Right kidney (tissue), 1 donor: ENCODE data around the gene SLC26A1.

Experiments used
- DNase-seq: peaks from one replicate; pipeline ENCODE4 v3.0.0-alpha.2; 2016

SLC26A1 gene

DNA sequence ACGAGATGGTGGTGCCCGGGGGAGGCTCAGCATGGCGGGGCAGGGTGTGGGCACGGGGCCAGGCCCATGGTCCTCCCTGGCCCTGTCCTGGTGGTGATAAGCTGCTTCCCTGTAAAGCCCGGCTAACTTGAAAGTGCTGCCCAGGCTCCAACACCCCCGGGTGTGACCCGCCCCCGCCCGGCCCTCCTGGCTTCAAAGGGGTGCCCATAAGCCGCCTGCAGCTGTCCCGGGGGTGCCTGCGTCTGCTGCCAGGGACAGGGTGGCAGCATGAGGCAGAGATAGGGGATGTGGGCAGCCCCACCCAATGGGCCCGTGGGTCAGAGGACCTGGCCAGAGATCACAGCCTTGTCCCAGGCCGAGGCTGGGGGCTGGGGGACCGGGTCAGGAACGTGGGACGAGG is 36.3 kb upstream of the SLC26A1 start:
- DNase-seq: no peak

- DNase-seq: no peak
Measured at GRCh38 chr4:1028574-1029220, 35.5 kb upstream of the SLC26A1 start.

- no peak for DNase-seq
Measured at GRCh38 chr4:1027915-1028238, 34.7 kb upstream of the SLC26A1 start.

- DNase-seq: no peak
Measured at GRCh38 chr4:1027219-1027914, 34.2 kb upstream of the SLC26A1 start.

DNA sequence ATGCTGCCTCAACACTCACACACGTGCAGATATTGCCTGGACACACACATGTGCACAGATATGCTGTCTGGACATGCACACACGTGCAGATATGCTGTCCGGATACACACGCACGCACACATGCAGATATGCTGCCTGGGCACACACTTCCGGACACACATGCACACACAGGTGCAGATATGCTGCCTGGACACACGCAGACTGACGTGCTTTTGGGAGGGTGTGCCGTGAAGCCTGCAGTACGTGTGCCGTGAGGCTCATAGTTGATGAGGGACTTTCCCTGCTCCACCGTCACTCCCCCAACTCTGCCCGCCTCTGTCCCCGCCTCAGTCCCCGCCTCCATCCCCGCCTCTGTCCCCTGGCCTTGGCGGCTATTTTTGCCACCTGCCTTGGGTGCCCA is 32.9 kb upstream of the SLC26A1 start:
- no peak for DNase-seq

DNA sequence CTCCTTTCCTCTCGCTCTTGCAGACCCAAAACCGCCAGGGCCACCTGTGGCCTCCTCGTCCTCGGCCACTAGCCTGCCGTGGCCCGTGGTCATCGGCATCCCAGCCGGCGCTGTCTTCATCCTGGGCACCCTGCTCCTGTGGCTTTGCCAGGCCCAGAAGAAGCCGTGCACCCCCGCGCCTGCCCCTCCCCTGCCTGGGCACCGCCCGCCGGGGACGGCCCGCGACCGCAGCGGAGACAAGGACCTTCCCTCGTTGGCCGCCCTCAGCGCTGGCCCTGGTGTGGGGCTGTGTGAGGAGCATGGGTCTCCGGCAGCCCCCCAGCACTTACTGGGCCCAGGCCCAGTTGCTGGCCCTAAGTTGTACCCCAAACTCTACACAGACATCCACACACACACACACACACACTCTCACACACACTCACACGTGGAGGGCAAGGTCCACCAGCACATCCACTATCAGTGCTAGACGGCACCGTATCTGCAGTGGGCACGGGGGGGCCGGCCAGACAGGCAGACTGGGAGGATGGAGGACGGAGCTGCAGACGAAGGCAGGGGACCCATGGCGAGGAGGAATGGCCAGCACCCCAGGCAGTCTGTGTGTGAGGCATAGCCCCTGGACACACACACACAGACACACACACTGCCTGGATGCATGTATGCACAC is 31.8 kb upstream of the SLC26A1 start:
- DNase-seq: no peak

DNA sequence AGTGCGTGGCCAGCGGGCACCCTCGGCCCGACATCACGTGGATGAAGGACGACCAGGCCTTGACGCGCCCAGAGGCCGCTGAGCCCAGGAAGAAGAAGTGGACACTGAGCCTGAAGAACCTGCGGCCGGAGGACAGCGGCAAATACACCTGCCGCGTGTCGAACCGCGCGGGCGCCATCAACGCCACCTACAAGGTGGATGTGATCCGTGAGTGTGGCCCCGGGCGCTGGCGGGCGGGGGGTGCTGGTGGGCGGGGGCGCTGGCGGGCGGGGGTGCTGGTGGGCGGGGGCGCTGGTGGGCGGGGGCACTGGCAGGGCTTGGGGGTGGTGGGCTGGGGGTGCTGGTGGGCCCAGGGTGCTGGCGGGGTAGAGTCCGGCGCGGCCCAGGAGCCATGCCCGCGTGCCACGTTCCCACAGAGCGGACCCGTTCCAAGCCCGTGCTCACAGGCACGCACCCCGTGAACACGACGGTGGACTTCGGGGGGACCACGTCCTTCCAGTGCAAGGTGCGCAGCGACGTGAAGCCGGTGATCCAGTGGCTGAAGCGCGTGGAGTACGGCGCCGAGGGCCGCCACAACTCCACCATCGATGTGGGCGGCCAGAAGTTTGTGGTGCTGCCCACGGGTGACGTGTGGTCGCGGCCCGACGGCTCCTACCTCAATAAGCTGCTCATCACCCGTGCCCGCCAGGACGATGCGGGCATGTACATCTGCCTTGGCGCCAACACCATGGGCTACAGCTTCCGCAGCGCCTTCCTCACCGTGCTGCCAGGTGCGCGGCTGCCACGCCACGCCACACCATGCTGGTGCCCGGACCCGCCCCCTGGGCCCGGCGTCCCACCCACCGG is 30.9 kb upstream of the SLC26A1 start:
- no peak for DNase-seq

DNA sequence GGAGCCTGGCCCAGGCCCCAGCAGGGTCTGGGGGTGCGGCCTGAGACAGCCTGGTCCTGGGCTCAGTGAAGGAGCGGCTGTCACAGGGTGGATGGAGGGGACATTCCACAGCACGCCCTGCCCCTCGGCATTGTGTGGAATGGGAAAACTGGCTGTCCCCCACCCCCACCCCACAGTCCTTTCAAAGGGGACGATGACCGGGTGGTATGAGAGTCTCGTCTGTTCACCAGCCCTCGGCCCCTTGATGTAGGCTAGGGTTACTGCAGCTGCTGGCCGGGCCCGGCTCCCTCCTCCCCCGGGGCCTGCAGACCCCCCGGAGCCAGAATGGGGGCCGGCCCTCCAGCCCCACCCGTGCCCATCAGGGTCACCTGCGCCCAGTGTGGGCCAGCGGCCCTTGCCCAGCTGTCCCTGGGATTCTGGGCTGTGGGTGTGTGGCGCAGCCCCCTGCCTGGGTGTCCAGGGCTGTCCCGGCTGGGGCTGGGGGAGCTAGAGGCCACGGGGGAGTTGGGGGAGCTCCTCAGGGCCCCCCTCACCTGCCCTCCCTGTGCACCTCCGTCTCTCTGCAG is 30.0 kb upstream of the SLC26A1 start:
- no peak for DNase-seq

- DNase-seq: no peak
Measured at GRCh38 chr4:1022739-1023066, 29.5 kb upstream of the SLC26A1 start.

GRCh38 chr4:1022051-1022738 is 29.0 kb upstream of the SLC26A1 start:
- DNase-seq: no peak

- DNase-seq: no peak
Measured at GRCh38 chr4:1021386-1022050, 28.3 kb upstream of the SLC26A1 start.

GRCh38 chr4:1019729-1020470 is 26.7 kb upstream of the SLC26A1 start:
- DNase-seq: no peak

DNA sequence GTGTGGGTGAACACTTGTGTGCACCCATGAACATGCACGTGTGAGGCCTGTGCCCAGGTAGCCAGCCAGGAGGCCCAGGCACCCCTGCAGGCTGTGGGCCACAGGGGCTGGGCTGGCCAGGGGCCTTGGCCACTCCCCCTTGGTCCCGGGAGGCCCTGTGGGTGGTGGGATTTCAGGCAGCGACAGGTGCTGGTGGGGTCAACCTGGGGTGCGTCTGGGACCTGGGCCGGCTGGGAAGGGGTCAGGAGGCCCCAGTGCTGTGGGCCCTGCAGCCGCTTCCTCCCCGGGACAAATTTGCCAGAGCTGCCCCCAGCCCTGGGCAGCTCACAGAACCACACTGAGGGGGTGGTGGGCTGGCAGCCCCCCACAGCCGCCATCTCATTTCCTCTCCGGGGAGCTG is 26.1 kb upstream of the SLC26A1 start:
- DNase-seq: no peak

- no peak for DNase-seq
Measured at GRCh38 chr4:1018147-1019020, 25.2 kb upstream of the SLC26A1 start.

GRCh38 chr4:1017706-1018105 is 24.5 kb upstream of the SLC26A1 start:
- no peak for DNase-seq

GRCh38 chr4:1017211-1017610 is 24.0 kb upstream of the SLC26A1 start:
- DNase-seq: no peak

- DNase-seq: no peak
Measured at GRCh38 chr4:1015746-1016145, 22.5 kb upstream of the SLC26A1 start.

DNA sequence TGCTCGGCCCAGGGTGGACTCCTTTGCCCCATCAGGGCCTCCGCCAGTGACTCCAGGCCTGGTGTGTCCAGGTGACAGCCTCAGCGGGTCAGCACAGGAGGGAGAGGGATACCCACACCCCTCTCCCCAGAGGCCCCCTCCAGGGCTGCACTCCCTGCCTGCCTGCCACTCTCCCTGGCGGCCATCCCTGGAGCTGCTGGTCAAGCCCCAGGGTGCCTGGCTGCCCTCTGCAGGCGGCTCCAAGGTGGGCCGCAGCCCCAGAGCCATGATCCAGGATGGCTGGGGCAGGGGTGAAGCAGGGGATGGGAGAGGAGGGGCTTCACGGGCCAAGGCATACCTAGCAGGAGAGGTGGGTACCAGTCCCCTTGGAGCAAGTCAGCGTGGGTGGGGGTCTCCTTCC is 22.0 kb upstream of the SLC26A1 start:
- DNase-seq: no peak

- DNase-seq: peak; percentile 64
Measured at GRCh38 chr4:1014291-1015167, 21.3 kb upstream of the SLC26A1 start.
